ENCODE measurements around the gene STXBP4.

GRCh38 chr17:55023626-55024025 lies 55.1 kb downstream of the STXBP4 start:
- no peak for TF ChIP-seq CREB5 (CRISPR knock-in tag; IDR thresholded peaks at IDR 0.05; ENCODE audit: low read depth)
- TF ChIP-seq ARNTL (CRISPR knock-in tag; IDR thresholded peaks at IDR 0.05; ENCODE audit: borderline replicate concordance, low read depth), result no peak
